Endothelial cell of umbilical vein (primary cell): ENCODE results near the gene WSB1. TPM values are rescaled to one million over a fixed set of nuclear protein-coding genes. Genes with fewer than 3 reads are reported as not detected.

Experiments
- BruUV-seq: library from RNA; stranded (reverse); fragments of 400-500 nt; replicated peaks from 2 replicates; lab custom pipeline; 2021; lab: Mats Ljungman, UMichigan
- CTCF ChIA-PET: fragments of 300-600, 350-600 bp; sonication (Branson Sonifier 250); formaldehyde crosslinking; loops from one replicate; lab custom pipeline; 2021; ENCODE audit warnings: antibody characterized with exemption, inconsistent platforms; lab: Charles Lee
- POLR2A ChIA-PET: fragments of 300-600, 350-600 bp; sonication (Branson Sonifier 250); formaldehyde crosslinking; loops from one replicate; lab custom pipeline; 2021; ENCODE audit warnings: antibody characterized with exemption, inconsistent platforms; lab: Charles Lee
- DNase-seq: peaks from one replicate; pipeline ENCODE4 v3.0.0-alpha.2; 2011; ENCODE audit warnings: low read depth, low spot score
- FAIRE-seq: peaks from 2 replicates; lab custom pipeline; 2011; peaks lifted over from hg19 to GRCh38; lab: Jason Lieb, UNC
- H2AFZ ChIP-seq: 2 replicates; pipeline ENCODE4 v1.6.0; 2012; ENCODE audit warnings: low read depth, low read length, control low read depth, inconsistent platforms
- H3K27ac ChIP-seq: 2 replicates; pipeline ENCODE4 v1.5.1; 2011; ENCODE audit warnings: low read depth, mild to moderate bottlenecking, control low read depth, low read length, moderate library complexity; ENCODE audit not compliant: insufficient read depth
- H3K27me3 ChIP-seq, 2 experiments: 2 replicates each; pipeline versions ENCODE4 v1.6.0 to v1.6.1; 2011; ENCODE audit warnings: low read length in 2 of 2, mixed read lengths in 1 of 2; ENCODE audit not compliant: control insufficient read depth in 2 of 2, insufficient read depth in 2 of 2
- H3K36me3 ChIP-seq, 2 experiments: 2 replicates in 1 of 2; 3 replicates in 1 of 2; pipeline ENCODE4 v1.5.1; 2011; ENCODE audit warnings: low read length in 2 of 2, mild to moderate bottlenecking in 1 of 2, moderate library complexity in 1 of 2; ENCODE audit not compliant: control insufficient read depth in 2 of 2, insufficient read depth in 2 of 2; ENCODE audit errors: extremely low read depth in 1 of 2
- H3K4me1 ChIP-seq: 3 replicates; pipeline ENCODE4 v1.5.1; 2011; ENCODE audit warnings: mild to moderate bottlenecking, low read length; ENCODE audit not compliant: control insufficient read depth, insufficient read depth; ENCODE audit errors: extremely low read depth
- H3K4me2 ChIP-seq: 2 replicates; pipeline ENCODE4 v1.6.1; 2011; ENCODE audit warnings: low read length, control low read depth, mixed read lengths; ENCODE audit not compliant: insufficient read depth
- H3K4me3 ChIP-seq, 3 experiments: fragments of 200-600 bp in 1 of 3; sonication (generic), shearing (Covaris generic) in 1 of 3; replicated peaks in 1 of 3; 2 replicates each; pipeline ENCODE4 v1.5.1; 2011 to 2016; ENCODE audit warnings: control low read depth in 3 of 3, low read length in 3 of 3, mild to moderate bottlenecking in 2 of 3, inconsistent platforms in 1 of 3, low read depth in 1 of 3, moderate library complexity in 1 of 3; ENCODE audit not compliant: insufficient read depth in 1 of 3
- H3K79me2 ChIP-seq: 2 replicates; pipeline ENCODE4 v1.6.0; 2012; ENCODE audit warnings: low read length, inconsistent platforms; ENCODE audit not compliant: control insufficient read depth, insufficient read depth
- H3K9ac ChIP-seq: replicated peaks from 2 replicates; pipeline ENCODE3; 2011; ENCODE audit warnings: low read length, control low read depth; ENCODE audit not compliant: insufficient read depth; ENCODE audit errors: extremely low read depth
- H3K9me1 ChIP-seq: replicated peaks from 3 replicates; pipeline ENCODE4 v1.6.0; 2011; ENCODE audit warnings: mild to moderate bottlenecking, low read length; ENCODE audit not compliant: control insufficient read depth, insufficient read depth; ENCODE audit errors: extremely low read depth
- H3K9me3 ChIP-seq: replicated peaks from 2 replicates; pipeline ENCODE4 v1.5.1; 2012; ENCODE audit warnings: low read length, inconsistent platforms; ENCODE audit not compliant: control insufficient read depth, insufficient read depth
- H4K20me1 ChIP-seq: replicated peaks from 2 replicates; pipeline ENCODE3; 2011; ENCODE audit warnings: mild to moderate bottlenecking, low read length; ENCODE audit not compliant: control insufficient read depth, insufficient read depth; ENCODE audit errors: extremely low read depth
- EZH2 ChIP-seq: IDR thresholded peaks from 2 replicates; pipeline ENCODE4 v1.6.1; 2012; ENCODE audit warnings: borderline replicate concordance, low read depth, mild to moderate bottlenecking, moderate library complexity, low read length, inconsistent platforms; ENCODE audit not compliant: severe bottlenecking
- FOS ChIP-seq: IDR thresholded peaks from 2 replicates; pipeline ENCODE4 v1.6.1; 2011; ENCODE audit warnings: mild to moderate bottlenecking, low read length, moderate library complexity, borderline replicate concordance; ENCODE audit not compliant: insufficient read depth
- GATA2 ChIP-seq: IDR thresholded peaks from 2 replicates; pipeline ENCODE4 v1.7.0; 2011; ENCODE audit warnings: low read depth, mild to moderate bottlenecking, moderate library complexity, mixed read lengths, low read length; ENCODE audit not compliant: insufficient read length, insufficient read depth
- JUN ChIP-seq: IDR thresholded peaks from 2 replicates; pipeline ENCODE4 v1.6.1; 2011; ENCODE audit warnings: borderline replicate concordance, low read depth; ENCODE audit not compliant: insufficient read length, insufficient read depth
- MYC ChIP-seq: IDR thresholded peaks from one replicate; pipeline ENCODE4 v1.6.1; 2011; ENCODE audit warnings: mild to moderate bottlenecking, low read depth, low read length
- POLR2A ChIP-seq: IDR thresholded peaks from 2 replicates; pipeline ENCODE4 v1.6.1; 2012; ENCODE audit warnings: low read depth, mild to moderate bottlenecking, control low read depth, low read length
- POLR2AphosphoS5 ChIP-seq: IDR thresholded peaks from 2 replicates; pipeline ENCODE4 v1.6.1; 2012; ENCODE audit warnings: low read depth, mild to moderate bottlenecking, control low read depth, low read length, moderate library complexity; ENCODE audit not compliant: insufficient read depth
- dilution Hi-C: fragments of 300-500 bp; cut with MboI; formaldehyde crosslinking; loops from one replicate; pipeline ENCODE4 v1.15.0; 2019; ENCODE audit warnings: low sequenced_read_pairs; ENCODE audit not compliant: extremely low pct_ligation_motif_present
- intact Hi-C: fragments of 100-400 bp; cut with micrococcal nuclease; formaldehyde crosslinking; loops from one replicate; pipeline ENCODE4 v1.10.0; 2022
- polyA plus RNA-seq, 4 experiments: library from polyadenylated mRNA; depleted of rRNA in 3 of 4; stranded (reverse) in 3 of 4; unstranded in 1 of 4; fragments of >200 nt; gene quantifications; 2 replicates each; pipeline versions ENCODE4 v1.2.1 to v1.2.3, GENCODE V29; 2011 to 2012; ENCODE audit warnings: missing spikeins in 1 of 4
- total RNA-seq: library from RNA; stranded (reverse); gene quantifications from 2 replicates; pipeline ENCODE4 v1.2.3, GENCODE V29; 2021
- TF ChIP-seq, protein P1 (sequence below): IDR thresholded peaks from 2 replicates; pipeline ENCODE4 v1.6.1; 2011; ENCODE audit not compliant: insufficient read depth, insufficient read length
- TF ChIP-seq, protein P2 (sequence below), 2 donors: IDR thresholded peaks; 1 replicate in 1 of 2; 2 replicates in 1 of 2; pipeline ENCODE4 v1.5.1; 2011; ENCODE audit warnings: low read length in 2 of 2, mild to moderate bottlenecking in 2 of 2, moderate library complexity in 2 of 2, control low read depth in 1 of 2, inconsistent platforms in 1 of 2, low read depth in 1 of 2; ENCODE audit not compliant: insufficient read depth in 1 of 2; ENCODE audit errors: extremely low read depth in 1 of 2

The WSB1 gene
- total and polyA plus RNA-seq, 2 donors (not counting 3 experiments of a cell fraction or from before 2014, with no cell fraction given): 471 to 736 TPM

- POLR2A ChIA-PET: interaction anchor here (1.2 to 1.4 kb wide), 2 partner anchors 25 to 26 kb away, joined by 3 to 4 read pairs; no protein-coding TSS in a partner anchor
- dilution Hi-C loops (no loop called here), intact Hi-C loops (no loop called here)
- FAIRE-seq: no peak
- peak; percentile 50 for DNase-seq
- Histone ChIP-seq H3K9me3 (no peaks in the 10 kb centered on the region), H3K27me3 (no peaks in the 10 kb centered on the region), H3K9ac (no peak overlapping the region), H3K4me3 (no peak overlapping the region), H4K20me1 (peaks cover 3% of the 10 kb centered on the region), H3K27ac (no peak overlapping the region), H2AFZ (no peak overlapping the region), H3K4me1 (peaks cover 12% of the 10 kb centered on the region), H3K79me2 (no peaks in the 10 kb centered on the region), H3K9me1 (no peaks in the 10 kb centered on the region), H3K4me2 (no peak overlapping the region), H3K36me3 (peaks cover 14 to 22% of the 10 kb centered on the region in 2 experiments)
- BruUV-seq: no TSS peak
- CTCF ChIA-PET: interaction anchor here (1.0 to 5.5 kb wide), 8 partner anchors 13 to 282 kb away, joined by 3 to 19 read pairs (median 10); no protein-coding TSS in a partner anchor
- TF ChIP-seq, protein P1, sequence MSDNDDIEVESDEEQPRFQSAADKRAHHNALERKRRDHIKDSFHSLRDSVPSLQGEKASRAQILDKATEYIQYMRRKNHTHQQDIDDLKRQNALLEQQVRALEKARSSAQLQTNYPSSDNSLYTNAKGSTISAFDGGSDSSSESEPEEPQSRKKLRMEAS: no peak
- TF ChIP-seq JUN (no peak), POLR2AphosphoS5 (peak; percentile 20), FOS (no peak)
These were observed 25.8 kb downstream of the WSB1 start for GRCh38 chr17:27319541-27320221.

GRCh38 chr17:27320222-27320560 lies 26.3 kb downstream of the WSB1 start:
- no peak for DNase-seq
- FAIRE-seq: no peak
- Histone ChIP-seq H3K9me3 (no peaks in the 10 kb centered on the region), H3K4me3 (no peak overlapping the region), H3K27me3 (no peaks in the 10 kb centered on the region), H3K79me2 (no peaks in the 10 kb centered on the region), H3K27ac (no peak overlapping the region), H3K9me1 (no peaks in the 10 kb centered on the region), H3K4me2 (no peak overlapping the region), H4K20me1 (no peaks in the 10 kb centered on the region), H3K9ac (no peak overlapping the region), H3K36me3 (peaks cover 9 to 17% of the 10 kb centered on the region in 2 experiments), H3K4me1 (peaks cover 12% of the 10 kb centered on the region), H2AFZ (no peak overlapping the region)
- ChIA-PET CTCF (interaction anchor here (1.0 to 5.5 kb wide), 8 partner anchors 13 to 282 kb away, joined by 3 to 19 read pairs (median 10); no protein-coding TSS in a partner anchor), POLR2A (interaction anchor here (1.2 kb wide), 1 partner anchor 27 kb away, joined by 3 read pairs; no protein-coding TSS in a partner anchor)
- dilution Hi-C loops (no loop called here), intact Hi-C loops (no loop called here)
- TF ChIP-seq, protein P1: no peak
- TF ChIP-seq GATA2: no peak
- TF ChIP-seq EZH2: no peak
- no peak for TF ChIP-seq JUN
- no peak for TF ChIP-seq FOS
- TF ChIP-seq, protein P2, sequence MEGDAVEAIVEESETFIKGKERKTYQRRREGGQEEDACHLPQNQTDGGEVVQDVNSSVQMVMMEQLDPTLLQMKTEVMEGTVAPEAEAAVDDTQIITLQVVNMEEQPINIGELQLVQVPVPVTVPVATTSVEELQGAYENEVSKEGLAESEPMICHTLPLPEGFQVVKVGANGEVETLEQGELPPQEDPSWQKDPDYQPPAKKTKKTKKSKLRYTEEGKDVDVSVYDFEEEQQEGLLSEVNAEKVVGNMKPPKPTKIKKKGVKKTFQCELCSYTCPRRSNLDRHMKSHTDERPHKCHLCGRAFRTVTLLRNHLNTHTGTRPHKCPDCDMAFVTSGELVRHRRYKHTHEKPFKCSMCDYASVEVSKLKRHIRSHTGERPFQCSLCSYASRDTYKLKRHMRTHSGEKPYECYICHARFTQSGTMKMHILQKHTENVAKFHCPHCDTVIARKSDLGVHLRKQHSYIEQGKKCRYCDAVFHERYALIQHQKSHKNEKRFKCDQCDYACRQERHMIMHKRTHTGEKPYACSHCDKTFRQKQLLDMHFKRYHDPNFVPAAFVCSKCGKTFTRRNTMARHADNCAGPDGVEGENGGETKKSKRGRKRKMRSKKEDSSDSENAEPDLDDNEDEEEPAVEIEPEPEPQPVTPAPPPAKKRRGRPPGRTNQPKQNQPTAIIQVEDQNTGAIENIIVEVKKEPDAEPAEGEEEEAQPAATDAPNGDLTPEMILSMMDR (IDR thresholded peaks at IDR 0.05; ENCODE audit: extremely low read depth in 1 of 2, insufficient read depth in 1 of 2, low read depth in 1 of 2, low read length in 2 of 2): no peak
- TF ChIP-seq MYC: no peak
- no peak for TF ChIP-seq POLR2A
- no peak for TF ChIP-seq POLR2AphosphoS5
- BruUV-seq: no TSS peak
